HG02642 (cell line): ENCODE results near the gene CAMK1D.

Experiments used
- ATAC-seq: cut with Tn5 transposase; IDR thresholded peaks from one replicate; pipeline ENCODE4 v1.9.1; 2021; ENCODE audit warnings: mild to moderate bottlenecking; ENCODE audit not compliant: unreplicated experiment, poor library complexity

Gene CAMK1D

GRCh38 chr10:12397147-12397896 lies 48.0 kb downstream of the CAMK1D start:
- ATAC-seq, result no peak

- ATAC-seq, result no peak
Measured at GRCh38 chr10:12397941-12398340, 48.6 kb downstream of the CAMK1D start.

- no peak for ATAC-seq
Measured at GRCh38 chr10:12400266-12400931, 51.1 kb downstream of the CAMK1D start.

- no peak for ATAC-seq
Measured at GRCh38 chr10:12401466-12401865, 52.1 kb downstream of the CAMK1D start.

- ATAC-seq, result no peak
Measured at GRCh38 chr10:12403119-12403518, 53.8 kb downstream of the CAMK1D start.

- no peak for ATAC-seq
Measured at GRCh38 chr10:12405342-12406320, 56.3 kb downstream of the CAMK1D start.

- ATAC-seq, result no peak
Measured at GRCh38 chr10:12406764-12407400, 57.5 kb downstream of the CAMK1D start.

GRCh38 chr10:12408472-12408871 lies 59.1 kb downstream of the CAMK1D start:
- ATAC-seq, result no peak

GRCh38 chr10:12409161-12409560 lies 59.8 kb downstream of the CAMK1D start:
- no peak for ATAC-seq

- no peak for ATAC-seq
Measured at GRCh38 chr10:12409613-12410012, 60.3 kb downstream of the CAMK1D start.

- no peak for ATAC-seq
Measured at GRCh38 chr10:12412666-12413368, 63.5 kb downstream of the CAMK1D start.

- ATAC-seq, result no peak
Measured at GRCh38 chr10:12413369-12413711, 64.0 kb downstream of the CAMK1D start.

GRCh38 chr10:12414278-12414989 lies 65.1 kb downstream of the CAMK1D start:
- ATAC-seq, result no peak

GRCh38 chr10:12416344-12417050 lies 67.2 kb downstream of the CAMK1D start:
- no peak for ATAC-seq

GRCh38 chr10:12417331-12417730 lies 68.0 kb downstream of the CAMK1D start:
- no peak for ATAC-seq

GRCh38 chr10:12418000-12418399 lies 68.7 kb downstream of the CAMK1D start:
- no peak for ATAC-seq

GRCh38 chr10:12418725-12419261 lies 69.4 kb downstream of the CAMK1D start:
- ATAC-seq, result no peak

- ATAC-seq, result no peak
Measured at GRCh38 chr10:12419262-12419847, 70.0 kb downstream of the CAMK1D start.
